ENCODE results near the gene APBB2.
"Not testable (repeated sequence)": the region's sequence is repeated elsewhere in the genome, so short reads cannot be mapped to it uniquely, and the experiment has no call there.

GRCh38 chr4:41049176-41049575 is 165.2 kb downstream of the APBB2 start:
- not testable (repeated sequence) for TF ChIP-seq CTCF, POLR2A (IDR thresholded peaks at IDR 0.05)

Data from heart left ventricle (tissue), 13 donors.